ENCODE measurements around the gene RHBG.

Gene RHBG

GRCh38 chr1:156425943-156426342, 56.9 kb downstream of the RHBG start:
- POLR2A ChIA-PET = no interaction called here
- CTCF ChIA-PET = interaction anchor here (2.5 to 6.9 kb wide), 2 partner anchors 20 to 40 kb away, joined by 7 to 60 read pairs; no protein-coding TSS in a partner anchor
- no peak for DNase-seq (ENCODE audit: extremely low spot score)
- no peak for TF ChIP-seq CTCF (IDR thresholded peaks at IDR 0.05; ENCODE audit: control extremely low read depth, extremely low read depth, low read depth, missing control alignments)

- no peak for DNase-seq (ENCODE audit: extremely low spot score)
- POLR2A ChIA-PET = no interaction called here
- CTCF ChIA-PET = interaction anchor here (2.0 to 10.8 kb wide), 4 partner anchors 10 to 43 kb away, joined by 6 to 114 read pairs (median 72); no protein-coding TSS in a partner anchor
- TF ChIP-seq CTCF (IDR thresholded peaks at IDR 0.05; ENCODE audit: control extremely low read depth, extremely low read depth, low read depth, missing control alignments) = no peak
These were observed 58.9 kb downstream of the RHBG start for GRCh38 chr1:156427957-156428356.

GRCh38 chr1:156428746-156429288, 59.8 kb downstream of the RHBG start:
- CTCF ChIA-PET = interaction anchor here (2.0 to 10.8 kb wide), 4 partner anchors 10 to 44 kb away, joined by 6 to 114 read pairs (median 48); no protein-coding TSS in a partner anchor
- no peak for TF ChIP-seq CTCF (IDR thresholded peaks at IDR 0.05; ENCODE audit: control extremely low read depth, extremely low read depth, low read depth, missing control alignments)
- POLR2A ChIA-PET = no interaction called here
- DNase-seq (ENCODE audit: extremely low spot score) = no peak

GRCh38 chr1:156429313-156430060, 60.5 kb downstream of the RHBG start:
- POLR2A ChIA-PET = no interaction called here
- no peak for DNase-seq (ENCODE audit: extremely low spot score)
- CTCF ChIA-PET = interaction anchor here (3.6 to 10.8 kb wide), 3 partner anchors 13 to 45 kb away, joined by 12 to 114 read pairs (median 83); no protein-coding TSS in a partner anchor
- TF ChIP-seq CTCF (IDR thresholded peaks at IDR 0.05; ENCODE audit: control extremely low read depth, extremely low read depth, low read depth, missing control alignments) = no peak

GRCh38 chr1:156430303-156430702, 61.3 kb downstream of the RHBG start:
- no peak for DNase-seq (ENCODE audit: extremely low spot score)
- CTCF ChIA-PET = interaction anchor here (3.6 to 10.8 kb wide), 4 partner anchors 11 to 45 kb away, joined by 12 to 114 read pairs (median 56); no protein-coding TSS in a partner anchor
- TF ChIP-seq CTCF (IDR thresholded peaks at IDR 0.05; ENCODE audit: control extremely low read depth, extremely low read depth, low read depth, missing control alignments) = no peak
- POLR2A ChIA-PET = interaction anchor here (0.6 kb wide), 1 partner anchor 159 kb away, joined by 3 read pairs; no protein-coding TSS in a partner anchor

GRCh38 chr1:156430866-156431265, 61.9 kb downstream of the RHBG start:
- no peak for TF ChIP-seq CTCF (IDR thresholded peaks at IDR 0.05; ENCODE audit: control extremely low read depth, extremely low read depth, low read depth, missing control alignments)
- POLR2A ChIA-PET = no interaction called here
- CTCF ChIA-PET = interaction anchor here (3.6 to 10.8 kb wide), 4 partner anchors 11 to 46 kb away, joined by 12 to 114 read pairs (median 56); no protein-coding TSS in a partner anchor
- no peak for DNase-seq (ENCODE audit: extremely low spot score)
